ACHN (cell line): ENCODE measurements around the gene NR3C1.

Experiments
- DNase-seq: peaks from one replicate; pipeline ENCODE4 v3.0.0-alpha.2; 2015
- in situ Hi-C: cut with HindIII; loops from 2 replicates; pipeline ENCODE4 v1.10.0; 2017; ENCODE audit warnings: low sequenced_read_pairs, low pct_ligation_motif_present, low pct_unique_long_range_greater_than_20kb

NR3C1 gene

DNA sequence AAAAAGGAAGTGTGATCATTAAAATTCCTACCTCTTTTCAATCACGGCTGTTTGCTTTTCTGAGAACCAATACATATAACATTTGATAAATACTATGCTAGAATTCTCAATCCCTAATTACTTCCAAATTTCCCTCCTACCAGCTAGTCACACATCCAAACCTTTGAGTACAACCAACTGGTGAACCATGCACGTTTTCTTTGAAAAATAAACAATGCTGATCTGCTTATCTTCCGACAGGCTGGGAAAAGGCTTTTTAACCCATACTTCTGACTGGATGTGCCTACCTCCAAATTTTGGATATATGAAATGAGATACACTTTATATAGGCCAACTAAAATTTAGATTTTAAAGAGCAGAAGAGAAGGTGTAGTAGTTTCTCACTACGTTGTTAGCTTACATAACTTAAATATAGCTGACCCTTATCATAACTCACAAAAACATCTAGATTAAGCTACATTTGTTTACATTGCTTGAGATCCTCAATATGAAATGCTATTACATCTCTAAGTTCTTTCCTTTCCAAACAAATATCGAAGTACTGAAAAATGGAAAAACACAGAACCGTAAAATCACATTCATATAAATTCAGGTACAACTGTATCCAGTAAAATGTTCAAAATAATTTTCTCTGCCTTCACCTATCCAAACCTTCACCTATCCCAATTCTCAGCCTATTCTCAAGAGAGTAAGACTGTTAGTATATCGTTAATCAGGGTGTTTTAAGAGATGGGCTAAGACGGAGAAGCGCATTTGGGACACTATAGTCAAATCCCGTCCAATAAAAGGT is 2.1 kb downstream of the NR3C1 start:
- in situ Hi-C loops = no loop called here
- DNase-seq = no peak

GRCh38 chr5:143400541-143401226 is 2.8 kb downstream of the NR3C1 start:
- in situ Hi-C loops = no loop called here

GRCh38 chr5:143399616-143400540 is 3.6 kb downstream of the NR3C1 start:
- in situ Hi-C loops = no loop called here
- DNase-seq = no peak

More at GRCh38 chr5:143400541-143401226, 2.8 kb downstream of the NR3C1 start:
- DNase-seq = no peak

GRCh38 chr5:143398451-143399237 is 4.8 kb downstream of the NR3C1 start:
- in situ Hi-C loops = no loop called here
- DNase-seq = no peak

DNA sequence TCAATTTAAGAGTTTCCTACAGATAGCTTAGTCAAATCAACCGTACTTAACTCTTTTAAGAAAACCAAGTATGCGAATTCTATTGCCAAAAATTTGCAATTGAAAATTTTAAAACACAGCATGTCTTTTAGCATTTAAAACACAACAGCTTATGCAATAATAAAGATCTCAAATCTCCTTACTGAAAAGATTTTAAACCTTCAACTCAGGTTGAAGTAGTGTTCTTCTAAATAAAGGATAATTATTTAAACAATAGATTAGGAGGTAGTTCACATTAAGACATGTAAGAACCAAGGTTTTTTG is 5.5 kb downstream of the NR3C1 start:
- no peak for DNase-seq
- in situ Hi-C loops = no loop called here

GRCh38 chr5:143397302-143398052 is 6.0 kb downstream of the NR3C1 start:
- no peak for DNase-seq
- in situ Hi-C loops = no loop called here

DNA sequence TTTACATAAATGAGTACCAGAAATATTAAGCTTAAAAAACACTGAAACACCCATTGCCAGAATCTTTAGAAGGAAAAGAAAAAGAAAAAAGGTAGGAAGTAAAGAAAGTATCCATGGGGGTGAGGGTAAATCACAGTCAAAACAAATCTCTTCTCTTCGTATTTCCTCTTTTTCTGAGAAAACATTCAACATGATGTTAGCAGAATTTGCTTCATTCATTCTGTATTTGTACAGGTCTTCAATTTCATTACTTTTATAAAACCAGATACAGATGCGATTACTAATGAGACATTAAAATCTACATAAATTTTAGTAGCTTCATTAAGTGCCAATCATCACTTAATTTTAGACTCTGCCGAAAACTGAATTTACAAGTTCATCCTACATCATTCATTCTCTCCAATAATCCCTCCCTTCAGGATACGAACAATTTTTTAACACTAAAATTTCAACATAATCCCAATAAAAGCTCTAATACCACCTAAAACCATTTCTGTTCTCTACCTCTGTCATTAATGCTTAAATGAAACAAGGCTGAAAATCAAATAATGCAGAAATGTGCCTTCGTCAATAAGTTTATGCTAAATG is 7.0 kb downstream of the NR3C1 start:
- in situ Hi-C loops = no loop called here
- no peak for DNase-seq

GRCh38 chr5:143395638-143396352 is 7.7 kb downstream of the NR3C1 start:
- in situ Hi-C loops = no loop called here
- peak; percentile 15 for DNase-seq

DNA sequence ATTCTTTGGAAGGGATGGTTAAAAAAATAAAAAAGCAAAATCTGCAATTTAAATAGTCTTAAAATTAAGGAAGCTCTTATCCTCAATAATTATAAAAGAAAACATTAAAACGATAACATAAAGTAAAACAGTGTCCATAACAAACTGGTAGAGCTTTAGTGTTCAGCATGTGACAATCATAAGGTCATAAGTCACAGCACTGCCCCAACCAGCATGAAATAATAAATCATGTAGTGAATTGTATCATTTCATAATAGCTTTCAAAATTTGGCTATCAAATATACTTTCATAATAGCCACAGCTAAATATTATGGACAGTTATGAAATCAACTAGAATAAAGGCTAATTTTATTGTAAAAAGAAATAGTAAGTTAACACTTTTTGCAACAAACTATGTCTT is 10.0 kb downstream of the NR3C1 start:
- no peak for DNase-seq
- in situ Hi-C loops = no loop called here

DNA sequence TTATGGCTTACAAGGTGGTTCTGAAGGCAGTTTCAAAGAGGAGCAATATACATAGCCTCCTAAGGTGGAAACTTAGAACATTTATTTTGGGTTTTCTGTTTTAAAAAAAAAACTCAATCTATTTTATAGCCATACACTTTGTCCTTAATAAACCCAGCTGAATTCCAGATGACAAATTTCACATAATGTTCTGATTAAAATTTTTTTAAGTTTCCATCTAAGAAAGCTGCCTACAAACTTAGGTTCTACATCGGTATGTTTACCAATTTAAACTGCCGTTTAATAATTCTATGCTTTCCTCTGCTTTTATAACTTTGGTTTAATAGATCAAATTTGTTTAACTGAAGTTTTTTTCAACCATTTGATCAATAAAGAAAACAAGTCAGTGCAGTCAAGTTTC is 12.5 kb downstream of the NR3C1 start:
- in situ Hi-C loops = no loop called here

GRCh38 chr5:143390258-143390657 is 13.2 kb downstream of the NR3C1 start:
- in situ Hi-C loops = no loop called here
- no peak for DNase-seq

More for the DNA sequence above, 12.5 kb downstream of the NR3C1 start:
- no peak for DNase-seq

- DNase-seq = no peak
- in situ Hi-C loops = no loop called here
Observed at GRCh38 chr5:143386725-143387124, 16.8 kb downstream of the NR3C1 start.

GRCh38 chr5:143384865-143385657 is 18.4 kb downstream of the NR3C1 start:
- in situ Hi-C loops = no loop called here
- no peak for DNase-seq

- DNase-seq = no peak
- in situ Hi-C loops = no loop called here
Observed at GRCh38 chr5:143383988-143384387, 19.5 kb downstream of the NR3C1 start.

GRCh38 chr5:143379606-143380005 is 23.9 kb downstream of the NR3C1 start:
- DNase-seq = no peak
- in situ Hi-C loops = no loop called here
